OCI-LY7 (cell line): ENCODE data around the gene TM9SF3. TPM values are rescaled to one million over a fixed set of nuclear protein-coding genes. Genes with fewer than 3 reads are reported as not detected.

ENCODE experiments used
- BruUV-seq: library from RNA; stranded (reverse); fragments of 400-500 nt; replicated peaks from 2 replicates; lab custom pipeline; 2021; lab: Mats Ljungman, UMichigan
- CTCF ChIA-PET: fragments of 300-600 bp; sonication (Branson Sonifier 250); formaldehyde crosslinking; loops from one replicate; lab custom pipeline; 2022; ENCODE audit warnings: antibody characterized with exemption; ENCODE audit not compliant: unreplicated experiment; lab: Charles Lee
- POLR2A ChIA-PET: fragments of 300-600 bp; sonication (Branson Sonifier 250); formaldehyde crosslinking; loops from one replicate; lab custom pipeline; 2022; ENCODE audit warnings: antibody characterized with exemption; lab: Charles Lee
- DNase-seq: peaks from one replicate; pipeline ENCODE4 v3.0.0-alpha.2; 2015; ENCODE audit warnings: low spot score
- H2AFZ ChIP-seq: fragments of 200-600 bp; sonication (generic), shearing (Covaris generic); 2 replicates; pipeline ENCODE4 v1.6.1; 2014; ENCODE audit warnings: mild to moderate bottlenecking, antibody characterized with exemption, low read length, moderate library complexity
- H3K27ac ChIP-seq: fragments of 200-600 bp; sonication (generic); 2 replicates; pipeline ENCODE4 v1.5.1; 2014; ENCODE audit warnings: mixed run types, low read depth, mild to moderate bottlenecking, moderate library complexity, low read length, inconsistent platforms; ENCODE audit not compliant: poor library complexity, severe bottlenecking
- H3K36me3 ChIP-seq: fragments of 200-600 bp; sonication (generic); 2 replicates; pipeline ENCODE4 v1.6.1; 2014; ENCODE audit warnings: mild to moderate bottlenecking, antibody characterized with exemption, low read length, moderate library complexity, mixed read lengths; ENCODE audit not compliant: insufficient read depth
- H3K4me1 ChIP-seq: fragments of 200-600 bp; sonication (generic); 2 replicates; pipeline ENCODE4 v1.5.1; 2014; ENCODE audit warnings: mild to moderate bottlenecking, low read length; ENCODE audit not compliant: insufficient read depth, poor library complexity, severe bottlenecking
- H3K4me2 ChIP-seq: fragments of 200-600 bp; sonication (generic); 2 replicates; pipeline ENCODE4 v1.6.1; 2014; ENCODE audit warnings: mild to moderate bottlenecking, low read length
- H3K4me3 ChIP-seq: fragments of 200-600 bp; sonication (generic); 2 replicates; pipeline ENCODE4 v1.5.1; 2014; ENCODE audit warnings: mild to moderate bottlenecking, low read depth, low read length; ENCODE audit not compliant: poor library complexity, severe bottlenecking
- H3K79me2 ChIP-seq: fragments of 200-600 bp; sonication (generic); 2 replicates; pipeline ENCODE4 v1.6.1; 2016; ENCODE audit warnings: low read depth, mild to moderate bottlenecking, low read length, moderate library complexity, mixed read lengths; ENCODE audit not compliant: insufficient read depth
- H3K9me2 ChIP-seq: fragments of 200-600 bp; sonication (generic); 2 replicates; pipeline ENCODE4 v1.6.1; 2016; ENCODE audit warnings: mild to moderate bottlenecking, low read length, mixed read lengths; ENCODE audit not compliant: insufficient read depth
- H3K9me3 ChIP-seq: fragments of 200-600 bp; sonication (generic); 2 replicates; pipeline ENCODE4 v1.6.1; 2014; ENCODE audit warnings: mild to moderate bottlenecking, mixed run types, low read length, mixed read lengths
- H4K20me1 ChIP-seq: fragments of 200-600 bp; sonication (generic); 2 replicates; pipeline ENCODE4 v1.6.1; 2014; ENCODE audit warnings: mild to moderate bottlenecking, antibody characterized with exemption, low read length, moderate library complexity, mixed read lengths; ENCODE audit not compliant: insufficient read depth
- CTCF ChIP-seq: fragments of 200-600 bp; sonication (generic); conservative IDR thresholded peaks from 2 replicates; pipeline ENCODE4 v1.5.1; 2014; ENCODE audit warnings: mild to moderate bottlenecking, antibody characterized with exemption, low read length, moderate library complexity, mixed read lengths
- EZH2phosphoT487 ChIP-seq: fragments of 200-600 bp; sonication (generic); IDR thresholded peaks from 2 replicates; pipeline ENCODE4 v1.6.1; 2018; ENCODE audit warnings: low read depth, borderline replicate concordance, mild to moderate bottlenecking, mixed run types, antibody characterized with exemption, low read length, moderate library complexity, mixed read lengths
- intact Hi-C: fragments of 100-400 bp; cut with micrococcal nuclease; formaldehyde crosslinking; loops from one replicate; pipeline ENCODE4 v1.10.0; 2022; ENCODE audit not compliant: unreplicated experiment
- total RNA-seq, 2 experiments: library from RNA; depleted of rRNA in 1 of 2; stranded (reverse); fragments of >200 nt in 1 of 2; shearing (Covaris generic) in 1 of 2; gene quantifications; 2 replicates each; pipeline ENCODE4 v1.2.3, GENCODE V29; 2014 to 2022

Gene TM9SF3
- total RNA-seq, 2 experiments from 2014 or later = 23.0 to 88.8 TPM

GRCh38 chr10:96497391-96497790 is 89.4 kb downstream of the TM9SF3 start:
- no peak for DNase-seq
- POLR2A ChIA-PET = interaction anchor here (0.6 kb wide), 1 partner anchor 1031 kb away, joined by 3 read pairs; no protein-coding TSS in a partner anchor
- no peak for TF ChIP-seq EZH2phosphoT487
- no peak for TF ChIP-seq CTCF
- Histone ChIP-seq H3K9me2 (no peaks in the 10 kb centered on the region), H4K20me1 (no peaks in the 10 kb centered on the region), H3K4me1 (no peaks in the 10 kb centered on the region), H3K27ac (no peak overlapping the region), H3K36me3 (no peaks in the 10 kb centered on the region), H3K4me3 (no peak overlapping the region), H3K79me2 (no peaks in the 10 kb centered on the region), H3K9me3 (no peaks in the 10 kb centered on the region), H3K4me2 (no peak overlapping the region), H2AFZ (no peak overlapping the region)
- CTCF ChIA-PET = no interaction called here
- BruUV-seq = no TSS peak
- intact Hi-C loops = no loop called here

GRCh38 chr10:96496281-96496925 is 90.4 kb downstream of the TM9SF3 start:
- Histone ChIP-seq H3K79me2 (no peaks in the 10 kb centered on the region), H3K36me3 (no peaks in the 10 kb centered on the region), H2AFZ (no peak overlapping the region), H3K4me3 (no peak overlapping the region), H3K4me2 (no peak overlapping the region), H3K9me3 (no peaks in the 10 kb centered on the region), H4K20me1 (no peaks in the 10 kb centered on the region), H3K4me1 (no peaks in the 10 kb centered on the region), H3K9me2 (no peaks in the 10 kb centered on the region), H3K27ac (no peak overlapping the region)
- ChIA-PET POLR2A (interaction anchor here (0.6 to 0.8 kb wide), 2 partner anchors 658 to 1030 kb away, joined by 3 read pairs; no protein-coding TSS in a partner anchor), CTCF (no interaction called here)
- intact Hi-C loops = no loop called here
- no peak for TF ChIP-seq CTCF
- no peak for TF ChIP-seq EZH2phosphoT487
- no peak for DNase-seq
- BruUV-seq = no TSS peak

GRCh38 chr10:96495544-96495943 is 91.3 kb downstream of the TM9SF3 start:
- Histone ChIP-seq H3K36me3 (no peaks in the 10 kb centered on the region), H3K27ac (no peak overlapping the region), H3K4me2 (no peak overlapping the region), H3K9me2 (no peaks in the 10 kb centered on the region), H3K79me2 (no peaks in the 10 kb centered on the region), H3K9me3 (no peaks in the 10 kb centered on the region), H2AFZ (no peak overlapping the region), H4K20me1 (no peaks in the 10 kb centered on the region), H3K4me1 (no peaks in the 10 kb centered on the region), H3K4me3 (no peak overlapping the region)
- no peak for TF ChIP-seq CTCF
- TF ChIP-seq EZH2phosphoT487 = no peak
- ChIA-PET CTCF (no interaction called here), POLR2A (no interaction called here)
- no TSS peak for BruUV-seq
- intact Hi-C loops = no loop called here
- no peak for DNase-seq
